MCF 10A (cell line): Measurements from ENCODE around the gene UQCC2. TPM values are rescaled to one million over a fixed set of nuclear protein-coding genes. Genes with fewer than 3 reads are reported as not detected.

Experiments used
- BruUV-seq: library from RNA; stranded (reverse); fragments of 400-500 nt; replicated peaks from 2 replicates; lab custom pipeline; 2021; lab: Mats Ljungman, UMichigan
- CTCF ChIA-PET: fragments of 300-600 bp; sonication (Branson Sonifier 250); formaldehyde crosslinking; extraction: SDS; loops from one replicate; lab custom pipeline; 2021; ENCODE audit warnings: antibody characterized with exemption, inconsistent platforms; lab: Yijun Ruan, JAX
- POLR2A ChIA-PET: fragments of 300-600, 350-650 bp; sonication (Branson Sonifier 250); formaldehyde crosslinking; extraction: SDS; loops from one replicate; lab custom pipeline; 2020; ENCODE audit warnings: antibody characterized with exemption, inconsistent platforms; lab: Yijun Ruan, JAX
- DNase-seq: peaks from one replicate; pipeline ENCODE4 v3.0.0-alpha.2; 2018; ENCODE audit not compliant: unreplicated experiment
- H3K27ac Mint-ChIP-seq: one replicate; pipeline ENCODE4 v1.8.0; 2022; ENCODE audit warnings: mild to moderate bottlenecking, low read depth, mixed read lengths; ENCODE audit not compliant: unreplicated experiment
- H3K27me3 Mint-ChIP-seq: one replicate; pipeline ENCODE4 v1.8.0; 2022; ENCODE audit warnings: mixed read lengths; ENCODE audit not compliant: insufficient read depth, unreplicated experiment
- H3K36me3 Mint-ChIP-seq: one replicate; pipeline ENCODE4 v1.8.0; 2022; ENCODE audit warnings: mild to moderate bottlenecking, moderate library complexity, mixed read lengths; ENCODE audit not compliant: insufficient read depth, unreplicated experiment
- H3K4me1 Mint-ChIP-seq: one replicate; pipeline ENCODE4 v1.8.0; 2022; ENCODE audit warnings: mixed read lengths; ENCODE audit not compliant: insufficient read depth, unreplicated experiment
- H3K4me3 Mint-ChIP-seq: one replicate; pipeline ENCODE4 v1.8.0; 2022; ENCODE audit warnings: mild to moderate bottlenecking, moderate library complexity, mixed read lengths; ENCODE audit not compliant: unreplicated experiment
- H3K9me3 Mint-ChIP-seq: one replicate; pipeline ENCODE4 v1.8.0; 2022; ENCODE audit warnings: mixed read lengths; ENCODE audit not compliant: unreplicated experiment
- intact Hi-C: fragments of 100-400 bp; cut with micrococcal nuclease; formaldehyde crosslinking; loops from 2 replicates; pipeline ENCODE4 v1.14.1; 2022
- total RNA-seq: library from RNA; stranded (reverse); gene quantifications from 2 replicates; pipeline ENCODE4 v1.2.3, GENCODE V29; 2022
- TF ChIP-seq, protein P1 (sequence below): fragments of 200-600 bp; IDR thresholded peaks from one replicate; pipeline ENCODE4 v1.8.0; 2022; ENCODE audit warnings: antibody characterized with exemption, mild to moderate bottlenecking; ENCODE audit not compliant: unreplicated experiment

Gene UQCC2
- total RNA-seq, 1 experiment from 2014 or later: 122 TPM

DNA sequence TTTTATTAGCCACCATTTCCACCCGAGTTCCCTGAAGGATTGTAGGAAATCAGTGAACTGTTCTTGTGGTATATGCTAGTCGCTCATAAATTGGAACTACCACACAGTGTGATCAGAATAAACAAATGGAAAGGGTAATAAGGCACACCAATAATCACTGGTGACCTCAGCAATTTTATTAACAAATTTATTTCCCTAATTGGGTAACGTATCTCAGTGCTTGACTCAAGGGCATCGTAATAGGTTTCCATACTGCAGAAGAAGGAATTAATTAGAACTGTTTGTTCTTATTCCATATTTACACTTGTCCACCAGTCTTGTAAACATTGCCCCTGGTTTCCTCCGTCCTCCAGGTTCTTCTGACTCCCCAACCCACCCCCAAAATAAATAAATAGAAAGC is 10.0 kb upstream of the UQCC2 start:
- intact Hi-C loops: no loop called here
- H3K27ac Mint-ChIP-seq: no peak overlapping the region
- H3K36me3 Mint-ChIP-seq: no peaks in the 10 kb centered on the region
- ChIA-PET POLR2A (no interaction called here), CTCF (interaction anchor here (0.6 to 2.4 kb wide), 6 partner anchors 8 to 40 kb away, joined by 3 to 10 read pairs (median 6); partner anchors contain the start of gene UQCC2)
- H3K4me3 Mint-ChIP-seq: no peak overlapping the region
- TF ChIP-seq, protein P1, sequence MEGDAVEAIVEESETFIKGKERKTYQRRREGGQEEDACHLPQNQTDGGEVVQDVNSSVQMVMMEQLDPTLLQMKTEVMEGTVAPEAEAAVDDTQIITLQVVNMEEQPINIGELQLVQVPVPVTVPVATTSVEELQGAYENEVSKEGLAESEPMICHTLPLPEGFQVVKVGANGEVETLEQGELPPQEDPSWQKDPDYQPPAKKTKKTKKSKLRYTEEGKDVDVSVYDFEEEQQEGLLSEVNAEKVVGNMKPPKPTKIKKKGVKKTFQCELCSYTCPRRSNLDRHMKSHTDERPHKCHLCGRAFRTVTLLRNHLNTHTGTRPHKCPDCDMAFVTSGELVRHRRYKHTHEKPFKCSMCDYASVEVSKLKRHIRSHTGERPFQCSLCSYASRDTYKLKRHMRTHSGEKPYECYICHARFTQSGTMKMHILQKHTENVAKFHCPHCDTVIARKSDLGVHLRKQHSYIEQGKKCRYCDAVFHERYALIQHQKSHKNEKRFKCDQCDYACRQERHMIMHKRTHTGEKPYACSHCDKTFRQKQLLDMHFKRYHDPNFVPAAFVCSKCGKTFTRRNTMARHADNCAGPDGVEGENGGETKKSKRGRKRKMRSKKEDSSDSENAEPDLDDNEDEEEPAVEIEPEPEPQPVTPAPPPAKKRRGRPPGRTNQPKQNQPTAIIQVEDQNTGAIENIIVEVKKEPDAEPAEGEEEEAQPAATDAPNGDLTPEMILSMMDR: no peak
- no peak for DNase-seq
- no TSS peak for BruUV-seq
- peaks cover 8% of the 10 kb centered on the region for H3K4me1 Mint-ChIP-seq
- peaks cover 25% of the 10 kb centered on the region for H3K27me3 Mint-ChIP-seq
- H3K9me3 Mint-ChIP-seq: no peaks in the 10 kb centered on the region

DNA sequence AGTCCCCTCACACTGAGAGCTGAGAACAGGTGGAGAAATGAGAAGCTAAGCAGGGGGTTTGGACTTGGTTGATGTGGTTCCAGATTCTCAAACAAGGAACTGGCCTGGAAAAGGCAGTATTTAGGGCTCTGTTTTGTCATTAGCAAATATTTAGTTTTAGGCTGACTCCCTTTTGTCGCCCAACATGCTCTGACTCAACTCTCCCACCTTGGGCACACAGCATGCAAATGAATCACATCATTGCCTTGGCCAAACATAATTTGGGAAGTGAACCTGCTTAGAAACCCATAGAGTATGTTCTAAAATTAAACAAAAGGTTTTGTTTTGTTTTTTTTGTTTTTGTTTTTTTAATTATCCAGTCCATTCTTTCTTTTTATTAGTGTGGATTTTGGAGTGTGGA is 9.5 kb upstream of the UQCC2 start:
- Mint-ChIP-seq H3K27me3 (peaks cover 25% of the 10 kb centered on the region), H3K36me3 (no peaks in the 10 kb centered on the region), H3K9me3 (no peaks in the 10 kb centered on the region), H3K4me3 (no peak overlapping the region), H3K4me1 (peaks cover 11% of the 10 kb centered on the region), H3K27ac (no peak overlapping the region)
- no peak for DNase-seq
- ChIA-PET POLR2A (no interaction called here), CTCF (interaction anchor here (0.6 to 0.7 kb wide), 3 partner anchors 20 to 507 kb away, joined by 3 read pairs; no protein-coding TSS in a partner anchor)
- intact Hi-C loops: no loop called here
- TF ChIP-seq, protein P1: no peak
- no TSS peak for BruUV-seq

DNA sequence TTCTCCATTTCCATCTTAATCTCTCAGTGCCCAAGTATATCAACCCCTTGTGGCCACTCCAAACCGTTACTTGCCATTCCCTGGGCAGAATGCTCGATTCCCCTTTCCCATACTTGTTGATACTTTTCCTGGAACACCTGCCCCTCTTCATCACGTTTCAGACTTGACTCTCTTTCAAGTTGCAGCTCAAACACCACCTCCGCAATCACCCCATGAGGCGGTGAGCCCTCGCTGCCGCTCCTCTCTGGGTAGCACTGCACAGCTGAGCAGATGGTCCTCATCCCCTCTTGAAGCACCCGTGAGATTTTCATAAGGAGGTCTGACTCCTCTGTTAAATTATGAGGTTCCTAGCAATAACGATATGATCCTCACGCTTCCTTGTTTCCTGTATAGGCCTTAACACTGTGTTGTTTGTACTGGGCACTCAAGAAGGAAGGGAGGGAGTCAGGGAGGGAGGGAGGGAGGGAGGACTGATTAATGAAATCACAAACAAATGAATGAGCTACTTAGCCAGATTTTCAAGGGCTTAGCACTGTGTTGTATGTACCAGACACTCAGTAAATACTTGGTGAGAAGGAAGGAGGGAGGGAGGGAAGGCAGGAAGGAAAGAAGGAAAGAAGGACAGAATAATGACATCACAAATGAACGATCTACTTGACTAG is 8.0 kb upstream of the UQCC2 start:
- H3K4me1 Mint-ChIP-seq: peaks cover 11% of the 10 kb centered on the region

DNA sequence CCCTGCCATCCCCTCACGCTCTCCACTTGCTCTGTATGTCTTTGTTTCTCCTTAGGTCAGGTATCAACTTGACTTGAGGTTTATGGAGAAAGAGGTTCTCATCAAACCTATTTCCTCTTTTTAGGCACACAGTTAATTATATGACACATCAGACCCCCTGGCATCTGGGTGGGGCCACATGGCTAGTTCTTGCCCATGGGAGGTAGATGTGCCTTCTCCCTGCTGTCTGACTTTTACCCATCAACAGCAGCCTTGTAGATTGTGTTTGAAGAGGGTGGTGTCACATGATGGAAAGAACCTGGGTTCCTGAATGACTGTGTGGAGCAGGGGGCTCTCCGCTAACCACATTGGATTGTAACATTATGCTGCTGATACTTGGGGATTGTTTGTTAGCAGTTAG is 7.2 kb upstream of the UQCC2 start:
- intact Hi-C loops: no loop called here
- TF ChIP-seq, protein P1: no peak
- ChIA-PET CTCF (interaction anchor here (0.6 kb wide), 1 partner anchor 410 kb away, joined by 3 read pairs; no protein-coding TSS in a partner anchor), POLR2A (no interaction called here)
- H3K36me3 Mint-ChIP-seq: no peaks in the 10 kb centered on the region
- H3K4me1 Mint-ChIP-seq: peaks cover 11% of the 10 kb centered on the region
- H3K9me3 Mint-ChIP-seq: no peaks in the 10 kb centered on the region
- no TSS peak for BruUV-seq
- no peak overlapping the region for H3K4me3 Mint-ChIP-seq
- peaks cover 8% of the 10 kb centered on the region for H3K27me3 Mint-ChIP-seq
- DNase-seq: no peak
- no peak overlapping the region for H3K27ac Mint-ChIP-seq

More for the DNA sequence above, 8.0 kb upstream of the UQCC2 start:
- no peaks in the 10 kb centered on the region for H3K9me3 Mint-ChIP-seq
- no peak overlapping the region for H3K27ac Mint-ChIP-seq
- no peak for DNase-seq
- POLR2A ChIA-PET: no interaction called here
- CTCF ChIA-PET: interaction anchor here (1.1 kb wide), 1 partner anchor 25 kb away, joined by 6 read pairs; no protein-coding TSS in a partner anchor
- no peaks in the 10 kb centered on the region for H3K36me3 Mint-ChIP-seq
- intact Hi-C loops: no loop called here
- TF ChIP-seq, protein P1: no peak
- H3K27me3 Mint-ChIP-seq: peaks cover 15% of the 10 kb centered on the region
- no peak overlapping the region for H3K4me3 Mint-ChIP-seq
- no TSS peak for BruUV-seq
